D721Med (cell line): Measurements from ENCODE around the gene SPATA21.
"Not testable (repeated sequence)": the region's sequence is repeated elsewhere in the genome, so short reads cannot be mapped to it uniquely, and the experiment has no call there.

Experiments used
- DNase-seq: peaks from one replicate; pipeline ENCODE4 v3.0.0; 2011; ENCODE audit warnings: low spot score; ENCODE audit not compliant: insufficient read length
- FAIRE-seq: peaks from 2 replicates; lab custom pipeline; 2011; peaks lifted over from hg19 to GRCh38; lab: Jason Lieb, UNC
- TF ChIP-seq, protein P1 (sequence below): IDR thresholded peaks from 2 replicates; pipeline ENCODE4 v1.5.1; 2012; ENCODE audit warnings: mild to moderate bottlenecking, control low read depth; ENCODE audit not compliant: insufficient read depth; ENCODE audit errors: missing control alignments

Gene SPATA21

DNA sequence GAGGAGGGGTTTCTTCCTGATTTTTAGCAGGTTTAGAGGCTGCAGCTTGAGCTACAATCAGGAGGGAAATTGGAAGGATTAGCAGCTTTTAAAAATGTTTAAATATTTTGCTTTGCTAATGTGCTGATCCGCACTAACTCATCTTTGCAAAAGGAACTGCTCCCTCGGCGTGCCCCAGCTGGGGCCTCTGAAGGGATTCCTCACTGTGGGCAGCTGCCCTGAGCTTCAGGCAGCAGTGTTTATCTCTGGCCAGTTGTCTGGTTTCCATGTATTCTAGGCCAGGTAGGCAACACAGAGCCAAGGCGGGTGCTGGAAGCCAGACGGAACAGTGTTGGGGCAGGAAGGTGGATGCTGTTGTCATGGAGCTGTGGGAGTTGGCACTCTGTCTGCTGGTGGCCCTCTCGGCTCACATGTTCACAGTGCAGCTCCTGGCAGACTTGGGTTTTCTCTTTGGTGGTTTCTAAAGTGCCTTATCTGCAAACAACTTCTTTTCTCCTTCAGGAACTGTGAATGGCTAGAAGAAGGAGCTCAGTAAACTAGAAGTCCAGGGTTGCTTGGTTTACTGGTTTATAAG, 22.2 kb upstream of the SPATA21 start:
- TF ChIP-seq, protein P1, sequence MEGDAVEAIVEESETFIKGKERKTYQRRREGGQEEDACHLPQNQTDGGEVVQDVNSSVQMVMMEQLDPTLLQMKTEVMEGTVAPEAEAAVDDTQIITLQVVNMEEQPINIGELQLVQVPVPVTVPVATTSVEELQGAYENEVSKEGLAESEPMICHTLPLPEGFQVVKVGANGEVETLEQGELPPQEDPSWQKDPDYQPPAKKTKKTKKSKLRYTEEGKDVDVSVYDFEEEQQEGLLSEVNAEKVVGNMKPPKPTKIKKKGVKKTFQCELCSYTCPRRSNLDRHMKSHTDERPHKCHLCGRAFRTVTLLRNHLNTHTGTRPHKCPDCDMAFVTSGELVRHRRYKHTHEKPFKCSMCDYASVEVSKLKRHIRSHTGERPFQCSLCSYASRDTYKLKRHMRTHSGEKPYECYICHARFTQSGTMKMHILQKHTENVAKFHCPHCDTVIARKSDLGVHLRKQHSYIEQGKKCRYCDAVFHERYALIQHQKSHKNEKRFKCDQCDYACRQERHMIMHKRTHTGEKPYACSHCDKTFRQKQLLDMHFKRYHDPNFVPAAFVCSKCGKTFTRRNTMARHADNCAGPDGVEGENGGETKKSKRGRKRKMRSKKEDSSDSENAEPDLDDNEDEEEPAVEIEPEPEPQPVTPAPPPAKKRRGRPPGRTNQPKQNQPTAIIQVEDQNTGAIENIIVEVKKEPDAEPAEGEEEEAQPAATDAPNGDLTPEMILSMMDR = no peak
- no peak for FAIRE-seq
- no peak for DNase-seq

- TF ChIP-seq, protein P1 = no peak
- no peak for DNase-seq
- FAIRE-seq = no peak
These were observed 21.6 kb upstream of the SPATA21 start for GRCh38 chr1:16458831-16459230.

DNA sequence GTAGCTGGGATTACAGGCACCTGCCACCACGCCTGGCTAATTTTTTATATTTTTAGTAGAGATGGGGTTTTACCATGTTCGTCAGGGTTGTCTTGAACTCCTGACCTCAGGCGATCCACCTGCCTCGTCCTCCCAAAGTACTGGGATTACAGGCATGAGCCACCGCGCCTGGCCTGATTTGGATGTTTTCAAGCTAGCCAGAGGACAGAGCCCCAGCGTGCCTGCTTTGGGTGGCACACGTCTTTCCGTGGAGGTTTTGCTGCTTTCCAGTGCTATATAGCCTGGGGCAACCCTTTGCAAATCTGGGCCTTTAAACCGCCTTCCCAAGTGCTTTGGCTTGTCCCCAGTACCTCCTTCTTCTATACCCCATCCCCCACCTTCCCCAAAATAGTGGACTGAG, 18.9 kb upstream of the SPATA21 start:
- FAIRE-seq = not testable (repeated sequence)

DNA sequence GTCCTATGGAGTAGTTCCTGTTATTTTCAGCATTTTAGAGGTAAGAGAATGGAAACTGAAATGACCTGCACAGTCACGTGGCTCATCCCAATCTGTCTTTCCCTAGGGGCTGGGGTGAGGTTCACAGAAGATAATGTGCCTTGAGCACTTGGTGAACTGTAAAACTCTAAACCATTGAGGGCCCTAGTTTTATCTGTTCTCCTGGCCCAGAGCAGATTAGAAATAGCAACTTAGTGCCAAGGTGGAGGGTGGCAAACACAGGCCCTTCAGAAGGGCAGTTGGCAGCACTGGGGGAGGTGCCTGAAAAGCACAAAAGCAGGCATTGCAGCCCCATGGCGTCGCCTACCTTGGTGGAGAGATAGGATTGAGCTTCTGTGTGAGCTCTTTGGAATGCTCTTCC, 17.7 kb upstream of the SPATA21 start:
- DNase-seq, FAIRE-seq: not testable (repeated sequence)

More for the DNA sequence above, 18.9 kb upstream of the SPATA21 start:
- not testable (repeated sequence) for DNase-seq

DNA sequence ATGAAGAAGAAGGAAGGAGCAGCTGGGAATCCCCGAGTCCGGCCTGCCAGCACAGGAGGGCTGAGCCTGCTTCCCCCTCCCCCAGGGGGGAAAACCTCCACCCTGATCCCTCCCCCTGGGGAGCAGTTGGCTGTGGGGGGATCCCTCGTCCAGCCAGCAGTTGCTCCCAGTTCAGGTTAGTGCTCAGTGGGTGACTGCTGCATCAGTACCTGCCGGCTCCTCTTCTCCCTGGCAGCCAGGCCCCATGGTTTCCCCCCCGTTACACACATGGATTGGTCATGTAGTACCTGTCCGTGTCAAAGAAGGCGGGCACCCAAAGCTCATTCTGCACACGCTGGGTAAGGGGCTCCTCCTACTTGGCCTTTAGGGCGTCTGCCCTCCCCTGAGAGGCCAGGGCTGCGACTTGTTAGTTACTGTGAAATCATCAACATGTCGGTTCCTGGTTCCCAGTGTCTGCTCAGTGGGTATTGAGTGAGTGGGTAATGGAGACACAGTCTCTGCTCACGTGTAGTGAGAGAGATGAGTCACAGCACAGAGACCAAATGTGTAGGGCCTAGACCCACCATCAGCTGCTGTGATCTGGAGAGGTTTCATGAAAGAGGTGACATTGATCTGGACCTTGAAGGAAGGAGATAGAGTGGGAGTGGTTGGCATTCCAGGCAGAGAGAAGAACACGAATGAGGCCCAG, 14.8 kb upstream of the SPATA21 start:
- no peak for DNase-seq
- FAIRE-seq = no peak
- TF ChIP-seq, protein P1 = no peak

DNA sequence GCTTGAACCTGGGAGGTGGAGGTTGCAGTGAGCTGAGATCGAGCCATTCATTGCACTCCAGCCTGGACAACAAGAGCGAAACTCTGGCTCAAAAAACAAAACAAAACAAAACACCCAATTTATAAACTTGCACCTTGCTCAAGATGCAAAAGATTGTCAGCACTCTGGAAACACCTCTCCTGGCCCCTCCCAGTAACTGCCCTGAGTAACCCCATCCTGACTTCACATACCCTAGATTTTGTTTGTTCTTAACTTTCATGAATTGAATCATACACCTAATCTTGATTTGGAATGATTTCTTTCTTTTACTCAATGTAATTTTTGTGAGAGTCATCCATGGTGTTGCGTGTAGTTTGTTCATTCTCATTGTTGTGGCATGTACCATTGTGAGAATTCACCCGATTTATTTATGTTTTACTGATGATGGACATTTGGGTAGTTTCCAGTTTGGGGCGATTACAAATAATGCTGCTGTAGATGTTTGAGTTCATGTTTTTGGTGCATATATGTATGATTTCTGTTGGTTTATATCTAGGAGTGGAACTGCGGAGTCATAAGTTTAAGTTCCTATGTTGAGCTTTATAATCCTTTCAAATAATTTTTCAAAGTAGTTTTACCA, 13.7 kb upstream of the SPATA21 start:
- no peak for FAIRE-seq
- TF ChIP-seq, protein P1 = no peak
- DNase-seq = no peak

DNA sequence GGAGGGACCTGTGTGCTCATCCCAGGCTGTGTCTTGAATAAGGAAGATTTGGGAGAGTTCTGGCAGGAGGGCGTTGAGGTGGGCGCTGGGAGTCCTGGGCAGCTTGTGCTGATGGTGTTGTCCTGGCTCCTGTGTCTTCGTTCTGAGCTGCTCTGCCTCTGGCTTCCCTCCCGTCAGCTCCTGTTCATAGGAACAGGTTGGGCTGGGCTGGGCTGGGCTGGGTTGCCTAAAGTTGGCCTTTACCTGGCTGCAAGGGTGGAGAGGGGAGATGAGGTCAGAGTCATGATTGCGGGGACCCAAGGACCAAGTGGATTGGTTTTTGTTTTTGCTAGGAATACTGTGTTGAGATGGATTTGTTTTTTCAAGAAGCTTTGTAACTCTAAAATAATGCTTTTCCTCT, 12.4 kb upstream of the SPATA21 start:
- DNase-seq (no peak), FAIRE-seq (no peak)
- TF ChIP-seq, protein P1 = no peak

- no peak for FAIRE-seq
- no peak for DNase-seq
- TF ChIP-seq, protein P1 = no peak
These were observed 11.8 kb upstream of the SPATA21 start for GRCh38 chr1:16449065-16449464.
